Measurements from ENCODE around the gene MAN2A2. TPM values are rescaled to one million over a fixed set of nuclear protein-coding genes. Genes with fewer than 3 reads are reported as not detected.

MAN2A2 gene
- total and polyA plus RNA-seq, 9 of the 15 experiments (the other 6 are each of a cell fraction or from before 2014, with no cell fraction given), result 7.3 to 151 (median 43.4) TPM

DNA sequence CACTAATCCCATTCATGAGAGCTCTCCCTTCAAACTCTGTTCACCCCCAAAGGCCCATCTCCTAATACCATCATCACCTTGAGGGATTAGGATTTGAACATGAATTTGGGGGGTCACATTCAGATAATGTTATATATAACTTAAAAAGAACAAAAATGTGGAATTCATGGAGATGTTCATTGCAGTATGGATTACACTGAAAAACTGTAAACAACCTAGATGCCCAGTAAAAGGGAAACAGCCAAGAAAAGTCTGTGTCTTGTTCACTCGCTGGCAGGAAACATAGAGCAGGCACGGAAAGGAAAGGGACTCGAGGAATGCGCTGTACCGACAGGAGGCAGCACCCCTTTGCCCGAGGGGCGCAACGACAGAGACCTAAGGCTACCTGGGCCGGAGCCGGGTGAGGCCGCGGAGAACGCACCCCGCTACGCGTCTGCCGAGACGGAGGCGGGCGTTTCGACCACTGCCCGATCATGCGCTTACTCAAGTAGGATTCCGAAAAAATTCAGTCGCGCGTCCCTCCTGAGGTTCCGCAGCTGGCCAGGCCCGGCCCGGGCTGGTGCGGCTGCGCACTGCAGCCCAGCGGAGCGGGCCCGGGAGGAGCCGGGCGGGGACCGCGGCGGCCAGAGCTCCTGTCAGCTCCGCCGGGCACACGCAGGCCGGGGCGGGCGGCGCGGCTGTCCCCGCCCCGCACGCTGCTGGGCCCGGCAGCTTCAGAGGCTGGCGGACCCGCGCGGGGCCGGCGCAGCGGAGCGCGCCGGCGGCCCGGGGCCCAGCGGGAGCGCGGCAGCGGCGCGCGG lies 862 bp upstream of the MAN2A2 start:
- BruUV-seq (replicated peaks), result TSS peak; percentile 76
- H3K9me3 ChIP-seq (replicated peaks; ENCODE audit: control insufficient read depth, insufficient read depth, low read depth, low read length), result no peaks in the 10 kb centered on the region
- intact Hi-C loops (cut with micrococcal nuclease) (no loop called here), in situ Hi-C loops (cut with MboI) (no loop called here)
- H3K9ac ChIP-seq (ENCODE audit: insufficient read depth in 1 of 2, low read depth in 2 of 2, low read length in 2 of 2), result peak overlapping the region; percentile 95 to 99
- peak overlapping the region; percentile 69 for H3K4me3 ChIP-seq
- ChIA-PET POLR2A (interaction anchor here (0.6 to 7.0 kb wide), 16 partner anchors 8 to 1144 kb away, joined by 3 to 70 read pairs (median 4); partner anchors contain the start of genes BLM, HDDC3 and UNC45A), CTCF (ENCODE audit: low intra/inter-chr PET ratio) (interaction anchor here (0.7 to 1.8 kb wide), 4 partner anchors 29 to 130 kb away, joined by 3 to 6 read pairs (median 4); partner anchors contain the start of gene UNC45A)
- peak; percentile 75 to 92 (median 90) for DNase-seq (ENCODE audit: extremely low read depth in 1 of 4, low spot score in 3 of 4)
- no peaks in the 10 kb centered on the region for H4K20me1 ChIP-seq (replicated peaks; ENCODE audit: control insufficient read depth, insufficient read depth, low read length)
- H2AFZ ChIP-seq (ENCODE audit: low read depth, low read length), result peak overlapping the region; percentile 69
- peak overlapping the region; percentile 93 for H3K4me2 ChIP-seq (ENCODE audit: insufficient read depth, low read length)
- peak overlapping the region; percentile 99 for H3K27ac ChIP-seq (ENCODE audit: extremely low read depth, low read depth, low read length)
- H3K79me2 ChIP-seq (ENCODE audit: control insufficient read depth, insufficient read depth, low read length), result peaks cover 52% of the 10 kb centered on the region
- H3K9me1 ChIP-seq (ENCODE audit: control insufficient read depth, insufficient read depth, low read length), result peaks cover 4% of the 10 kb centered on the region
- H3K27me3 ChIP-seq (ENCODE audit: control insufficient read depth in 2 of 2, insufficient read depth in 2 of 2, low read length in 2 of 2), result no peaks in the 10 kb centered on the region
- H3K36me3 ChIP-seq (ENCODE audit: control insufficient read depth, insufficient read depth, low read length), result peaks cover 31% of the 10 kb centered on the region
- FAIRE-seq, result no peak
- H3K4me1 ChIP-seq (replicated peaks in 1 of 2; ENCODE audit: control insufficient read depth in 2 of 2, insufficient read depth in 2 of 2, low read length in 2 of 2), result peaks cover 28 to 69% of the 10 kb centered on the region in 2 experiments; a peak in 4 of 5 replicates
- peak; percentile 75 for ATAC-seq
- WGBS (ENCODE audit: insufficient coverage, low coverage, missing lambda C conversion rate), result under 1% methylated on average over 61 of the region's 71 CpGs
- TF ChIP-seq SMARCA4 (IDR thresholded peaks at IDR 0.05), result peak; percentile 22; the same call in 1 of the 2 replicates
- TF ChIP-seq CREB3L1 (IDR thresholded peaks at IDR 0.05; ENCODE audit: borderline replicate concordance, low read depth), result no peak
- TF ChIP-seq PHTF2 (CRISPR knock-in tag; IDR thresholded peaks at IDR 0.05), result no peak
- no peak for TF ChIP-seq ZNF695 (CRISPR knock-in tag; IDR thresholded peaks at IDR 0.05)
- TF ChIP-seq HBP1 (CRISPR knock-in tag; IDR thresholded peaks at IDR 0.05), result no peak
- no peak for TF ChIP-seq CHD2 (IDR thresholded peaks at IDR 0.05; ENCODE audit: low read depth, low read length)
- TF ChIP-seq ZNF274 (IDR thresholded peaks at IDR 0.05; ENCODE audit: borderline replicate concordance, low read depth, low read length), result no peak
- TF ChIP-seq ZNF644 (tag; IDR thresholded peaks at IDR 0.05; ENCODE audit: low read depth), result no peak; the same call in 1 of the 2 replicates
- TF ChIP-seq, protein P1, sequence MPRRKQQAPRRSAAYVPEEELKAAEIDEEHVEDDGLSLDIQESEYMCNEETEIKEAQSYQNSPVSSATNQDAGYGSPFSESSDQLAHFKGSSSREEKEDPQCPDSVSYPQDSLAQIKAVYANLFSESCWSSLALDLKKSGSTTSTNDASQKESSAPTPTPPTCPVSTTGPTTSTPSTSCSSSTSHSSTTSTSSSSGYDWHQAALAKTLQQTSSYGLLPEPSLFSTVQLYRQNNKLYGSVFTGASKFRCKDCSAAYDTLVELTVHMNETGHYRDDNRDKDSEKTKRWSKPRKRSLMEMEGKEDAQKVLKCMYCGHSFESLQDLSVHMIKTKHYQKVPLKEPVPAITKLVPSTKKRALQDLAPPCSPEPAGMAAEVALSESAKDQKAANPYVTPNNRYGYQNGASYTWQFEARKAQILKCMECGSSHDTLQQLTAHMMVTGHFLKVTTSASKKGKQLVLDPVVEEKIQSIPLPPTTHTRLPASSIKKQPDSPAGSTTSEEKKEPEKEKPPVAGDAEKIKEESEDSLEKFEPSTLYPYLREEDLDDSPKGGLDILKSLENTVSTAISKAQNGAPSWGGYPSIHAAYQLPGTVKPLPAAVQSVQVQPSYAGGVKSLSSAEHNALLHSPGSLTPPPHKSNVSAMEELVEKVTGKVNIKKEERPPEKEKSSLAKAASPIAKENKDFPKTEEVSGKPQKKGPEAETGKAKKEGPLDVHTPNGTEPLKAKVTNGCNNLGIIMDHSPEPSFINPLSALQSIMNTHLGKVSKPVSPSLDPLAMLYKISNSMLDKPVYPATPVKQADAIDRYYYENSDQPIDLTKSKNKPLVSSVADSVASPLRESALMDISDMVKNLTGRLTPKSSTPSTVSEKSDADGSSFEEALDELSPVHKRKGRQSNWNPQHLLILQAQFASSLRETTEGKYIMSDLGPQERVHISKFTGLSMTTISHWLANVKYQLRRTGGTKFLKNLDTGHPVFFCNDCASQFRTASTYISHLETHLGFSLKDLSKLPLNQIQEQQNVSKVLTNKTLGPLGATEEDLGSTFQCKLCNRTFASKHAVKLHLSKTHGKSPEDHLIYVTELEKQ (CRISPR knock-in tag; IDR thresholded peaks at IDR 0.05), result no peak
- peak; percentile 64; the same call in 1 of the 2 replicates for TF ChIP-seq ZBTB7A (IDR thresholded peaks at IDR 0.05; ENCODE audit: borderline replicate concordance, control insufficient read depth, low read depth, low read length)
